GM18870 (cell line): ENCODE results near the gene SUMO4.

Source experiments
- ATAC-seq: cut with Tn5 transposase; IDR thresholded peaks from one replicate; pipeline ENCODE4 v1.9.1; 2021; ENCODE audit warnings: moderate library complexity; ENCODE audit not compliant: unreplicated experiment

SUMO4 gene

DNA sequence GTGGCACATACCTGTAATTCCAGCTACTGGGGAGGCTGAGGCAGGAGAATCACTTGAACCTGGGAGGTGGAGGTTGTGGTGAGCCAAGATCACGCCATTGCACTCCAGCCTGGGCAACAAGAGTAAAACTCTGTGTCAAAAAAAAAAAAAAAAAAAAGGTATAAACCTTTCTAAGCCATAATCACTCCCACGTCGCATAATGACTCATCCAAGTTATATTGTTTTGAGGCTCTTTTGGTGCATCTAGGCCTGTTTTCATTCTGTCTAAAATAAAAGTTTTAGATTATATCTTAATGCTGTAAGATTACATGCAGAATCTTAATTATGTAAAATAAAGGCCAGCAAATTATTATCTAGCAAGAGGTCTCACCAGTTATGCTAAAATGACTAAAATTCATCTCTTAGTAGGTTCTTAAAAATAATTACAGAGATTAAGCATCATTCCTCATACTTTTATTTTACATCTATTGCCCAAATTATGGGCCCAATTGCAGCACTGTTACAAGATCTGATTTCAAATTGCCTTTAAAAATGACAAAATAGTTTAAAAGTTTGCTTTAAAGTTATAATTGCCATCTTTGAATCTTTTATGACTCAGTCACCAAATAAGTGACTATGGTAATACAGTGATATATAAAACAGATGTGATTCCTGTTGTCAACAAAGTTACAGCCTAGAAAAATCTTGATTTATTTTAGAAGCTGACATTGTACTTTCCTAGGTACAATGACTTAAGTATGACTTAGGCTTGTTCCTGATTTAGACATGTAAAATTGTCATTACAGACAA is 10.4 kb upstream of the SUMO4 start:
- ATAC-seq, result no peak

GRCh38 chr6:149392093-149392492 is 8.0 kb upstream of the SUMO4 start:
- no peak for ATAC-seq

DNA sequence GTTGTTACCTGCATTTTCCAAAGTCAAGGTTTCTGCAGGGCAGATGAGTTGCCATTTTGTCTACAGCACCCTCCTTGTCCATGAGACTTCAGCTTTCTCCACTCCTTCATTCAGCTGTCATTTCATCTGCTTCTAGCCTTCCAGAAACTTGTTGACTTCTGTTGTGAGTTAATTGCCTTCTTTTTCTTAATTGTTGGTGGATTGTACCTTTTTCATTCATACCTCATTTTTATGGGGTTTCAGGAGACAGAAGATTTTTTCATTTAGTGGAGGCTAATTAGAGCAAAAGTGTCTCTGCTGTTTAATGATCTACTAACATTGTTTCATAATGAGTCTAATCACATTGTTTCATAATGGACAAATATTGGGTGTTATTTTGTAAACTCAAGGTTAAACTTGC is 7.5 kb upstream of the SUMO4 start:
- ATAC-seq, result no peak

DNA sequence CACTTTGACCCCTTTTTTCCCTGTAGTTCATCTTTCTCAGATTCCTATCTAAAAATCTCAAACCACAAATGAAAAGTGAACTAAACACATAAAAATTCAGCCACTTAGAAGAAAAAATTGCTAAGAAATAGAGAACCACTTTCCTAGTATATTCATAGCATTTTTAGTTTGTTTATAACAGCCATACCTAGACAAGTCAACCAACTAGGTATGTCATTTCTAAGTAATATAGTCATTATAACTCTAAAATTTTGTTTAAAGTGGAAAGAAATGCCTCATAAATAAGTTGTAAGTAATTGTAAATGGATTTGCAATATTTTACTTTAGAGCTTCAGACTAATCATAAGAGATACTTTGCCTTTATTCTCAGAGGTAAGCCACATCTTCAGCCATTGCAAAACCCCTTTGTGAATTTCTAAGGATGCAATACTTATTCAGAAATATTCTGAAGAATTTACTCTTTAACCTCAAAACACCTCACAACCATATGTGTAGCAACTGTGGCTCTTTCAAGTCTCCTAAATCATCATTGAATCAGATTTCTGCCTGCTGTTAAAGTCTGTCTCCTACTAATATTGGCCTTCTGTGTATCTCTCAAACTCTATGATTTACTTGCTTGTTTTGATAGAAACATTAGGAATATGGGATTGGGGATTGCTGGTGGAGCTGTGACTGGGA is 6.9 kb upstream of the SUMO4 start:
- no peak for ATAC-seq

GRCh38 chr6:149395185-149395584 is 4.9 kb upstream of the SUMO4 start:
- ATAC-seq, result no peak

- no peak for ATAC-seq
Observed at GRCh38 chr6:149397384-149397783, 2.7 kb upstream of the SUMO4 start.

- ATAC-seq, result no peak
Observed at GRCh38 chr6:149403534-149403933, 3.5 kb downstream of the SUMO4 start.

DNA sequence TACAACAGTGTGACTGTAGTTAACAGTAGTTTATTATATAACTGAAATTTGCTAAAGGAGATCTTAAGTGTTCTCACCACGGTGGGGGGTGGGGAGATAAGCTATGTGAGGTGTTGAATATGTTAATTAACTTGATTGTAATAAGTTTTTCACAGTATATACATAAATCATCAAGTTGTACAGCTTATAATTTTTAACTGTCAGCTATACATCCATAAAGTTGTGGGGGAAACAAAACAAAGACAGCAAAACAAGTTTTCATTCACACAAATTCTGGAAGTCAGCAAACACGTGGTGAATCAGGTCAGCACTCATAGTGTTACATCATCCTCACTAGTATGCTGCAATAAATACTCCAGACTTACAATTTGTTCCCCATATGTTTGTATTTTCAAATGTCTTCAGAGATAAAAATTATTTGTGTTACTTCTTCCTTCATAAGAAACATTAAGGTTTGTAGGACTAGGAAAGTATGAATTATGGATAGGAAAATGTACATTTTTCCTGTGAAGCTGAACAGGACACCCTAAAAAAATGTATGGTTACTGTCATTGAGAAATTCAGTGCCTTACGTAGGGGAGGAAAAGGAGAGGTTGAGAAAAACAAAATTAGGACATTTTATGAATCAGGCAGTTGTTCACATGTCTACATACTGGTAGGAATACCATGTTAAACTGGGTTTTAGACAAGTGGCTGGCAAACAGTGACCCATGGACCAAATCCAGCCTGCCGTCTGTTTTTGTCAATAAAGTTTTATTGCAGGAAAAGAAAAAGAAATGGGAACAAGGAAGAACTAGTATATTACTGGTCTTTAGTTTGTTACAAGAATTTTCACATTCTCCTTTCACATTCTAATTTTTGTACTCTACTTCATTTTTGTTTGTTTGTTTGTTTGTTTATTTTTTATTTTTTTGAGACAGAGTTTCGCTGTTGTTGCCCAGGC is 6.0 kb downstream of the SUMO4 start:
- no peak for ATAC-seq

DNA sequence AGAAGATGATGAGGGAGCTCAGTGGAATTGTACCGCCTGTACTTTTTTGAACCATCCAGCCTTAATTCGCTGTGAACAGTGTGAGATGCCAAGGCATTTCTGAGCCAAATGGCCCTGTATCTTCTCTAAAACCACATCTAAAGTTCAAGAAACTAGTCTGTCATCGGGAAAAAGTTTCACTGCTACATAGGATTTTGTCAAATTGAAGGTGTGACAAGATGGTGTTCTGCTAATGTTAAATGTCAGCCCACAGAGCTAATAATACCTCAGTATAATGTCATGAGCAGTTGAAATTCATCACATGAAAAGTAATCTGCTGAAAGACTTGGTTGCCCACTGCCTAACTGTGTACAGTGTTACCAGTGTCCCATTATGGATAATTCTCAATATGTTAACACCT is 9.6 kb downstream of the SUMO4 start:
- ATAC-seq, result no peak

DNA sequence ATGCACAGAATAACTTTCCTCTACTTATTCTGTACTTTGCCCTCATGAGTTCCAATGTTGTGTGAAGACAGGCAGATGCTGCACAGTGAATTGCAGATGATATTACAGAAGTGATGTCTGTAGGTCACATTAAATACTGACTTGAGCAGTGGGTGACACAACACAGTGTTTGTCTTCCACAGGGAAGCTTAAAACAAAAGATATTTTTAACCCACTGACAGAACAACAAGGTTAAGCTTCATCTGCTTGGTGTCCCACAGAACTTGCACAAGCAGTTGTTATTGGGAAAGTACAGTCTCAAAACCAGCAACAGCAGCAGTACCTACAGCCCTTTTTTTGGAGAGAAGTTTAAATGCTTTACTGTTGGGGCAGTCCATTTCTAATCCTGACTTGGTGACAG is 10.5 kb downstream of the SUMO4 start:
- ATAC-seq, result no peak

GRCh38 chr6:149414009-149414408 is 13.9 kb downstream of the SUMO4 start:
- no peak for ATAC-seq

- ATAC-seq, result no peak
Observed at GRCh38 chr6:149414821-149415220, 14.8 kb downstream of the SUMO4 start.

- no peak for ATAC-seq
Observed at GRCh38 chr6:149419696-149420404, 19.8 kb downstream of the SUMO4 start.

GRCh38 chr6:149421132-149421531 is 21.1 kb downstream of the SUMO4 start:
- no peak for ATAC-seq

- no peak for ATAC-seq
Observed at GRCh38 chr6:149422581-149422980, 22.5 kb downstream of the SUMO4 start.

DNA sequence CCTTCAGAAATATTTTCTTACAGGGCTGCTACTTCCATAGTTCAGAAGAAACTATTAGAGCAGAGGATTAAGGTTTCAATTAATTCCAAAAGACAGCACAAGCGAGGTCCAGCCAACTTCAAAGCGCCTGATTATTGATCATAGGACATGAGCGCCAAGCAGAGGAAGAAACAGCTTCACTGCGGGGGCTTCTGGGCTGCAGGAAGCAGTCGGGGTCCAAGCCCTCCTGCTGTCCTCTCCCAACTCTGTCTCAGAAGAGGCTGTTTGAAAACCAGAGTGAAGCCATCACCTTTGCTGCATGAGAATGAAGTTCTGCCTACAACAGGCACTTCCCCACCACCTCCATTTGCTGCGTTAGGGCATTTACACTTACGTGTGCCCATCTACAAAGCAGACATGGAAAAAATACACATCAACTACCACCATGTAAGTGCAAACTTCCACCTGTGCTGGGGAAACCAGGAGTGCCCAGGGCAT is 23.9 kb downstream of the SUMO4 start:
- no peak for ATAC-seq

DNA sequence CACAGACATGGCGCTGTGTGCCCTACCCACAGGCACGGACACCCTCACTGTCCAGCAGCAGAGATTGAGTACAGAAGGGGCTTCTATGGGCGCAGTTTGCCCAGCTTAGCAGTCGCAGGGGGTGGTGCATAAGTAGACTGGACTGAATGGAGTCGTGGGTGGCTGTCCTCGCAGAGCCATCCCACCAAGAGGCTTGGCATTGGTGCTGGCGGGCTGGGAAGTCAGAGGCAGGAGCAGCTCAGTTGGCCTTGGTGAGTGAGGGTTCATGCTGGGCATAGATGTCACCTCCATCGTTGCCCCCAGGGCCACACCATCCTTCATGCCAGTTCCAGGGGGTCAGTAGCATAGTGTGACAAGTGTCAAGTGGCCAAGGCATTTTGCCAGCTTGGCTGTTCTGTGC is 25.2 kb downstream of the SUMO4 start:
- no peak for ATAC-seq

- ATAC-seq, result no peak
Observed at GRCh38 chr6:149425754-149426153, 25.7 kb downstream of the SUMO4 start.

DNA sequence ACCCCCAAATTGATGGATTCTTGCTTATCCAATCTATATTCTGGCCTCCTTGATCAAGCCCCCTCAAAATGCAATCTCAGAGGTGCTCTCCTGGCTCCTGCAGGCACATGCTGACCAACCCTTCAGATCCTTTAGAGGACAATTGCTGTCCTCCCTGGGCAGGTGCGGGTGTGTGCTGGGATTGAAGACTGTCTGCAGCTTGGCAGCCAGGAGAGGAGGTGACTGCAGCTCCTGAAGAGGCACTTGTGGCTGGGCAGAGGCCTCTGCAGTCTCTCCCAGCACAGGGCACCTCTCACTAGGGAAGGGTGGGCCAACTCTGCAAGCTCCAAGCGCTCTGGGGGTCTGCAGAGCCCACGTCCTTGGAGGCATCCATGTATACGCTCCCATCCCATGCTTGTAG is 28.5 kb downstream of the SUMO4 start:
- ATAC-seq, result no peak

GRCh38 chr6:149429427-149430360 is 29.6 kb downstream of the SUMO4 start:
- no peak for ATAC-seq
